ENCODE measurements around the gene KCNJ9.

The KCNJ9 gene

GRCh38 chr1:160131803-160132565, 50.6 kb downstream of the KCNJ9 start:
- no peak overlapping the region for H3K27ac ChIP-seq (ENCODE audit: low read length)
- no peaks in the 10 kb centered on the region for H3K27me3 ChIP-seq (ENCODE audit: insufficient read depth, low read length)
- H3K4me3 ChIP-seq (ENCODE audit: low read length), result no peak overlapping the region
- no peak overlapping the region for H3K9ac ChIP-seq (ENCODE audit: low read depth, low read length)
- H3K4me1 ChIP-seq (ENCODE audit: insufficient read depth, low read length), result no peaks in the 10 kb centered on the region
- H3K9me3 ChIP-seq (ENCODE audit: insufficient read depth, low read depth, low read length), result no peaks in the 10 kb centered on the region
- H3K36me3 ChIP-seq (ENCODE audit: insufficient read depth, low read depth, low read length), result peaks cover 97% of the 10 kb centered on the region

GRCh38 chr1:160133990-160134770, 52.8 kb downstream of the KCNJ9 start:
- no peaks in the 10 kb centered on the region for H3K27me3 ChIP-seq (ENCODE audit: insufficient read depth, low read length)
- no peak overlapping the region for H3K9ac ChIP-seq (ENCODE audit: low read depth, low read length)
- peaks cover 93% of the 10 kb centered on the region for H3K36me3 ChIP-seq (ENCODE audit: insufficient read depth, low read depth, low read length)
- H3K4me1 ChIP-seq (ENCODE audit: insufficient read depth, low read length), result no peaks in the 10 kb centered on the region
- H3K27ac ChIP-seq (ENCODE audit: low read length), result no peak overlapping the region
- no peak overlapping the region for H3K4me3 ChIP-seq (ENCODE audit: low read length)
- H3K9me3 ChIP-seq (ENCODE audit: insufficient read depth, low read depth, low read length), result no peaks in the 10 kb centered on the region

GRCh38 chr1:160134791-160135572, 53.6 kb downstream of the KCNJ9 start:
- no peak overlapping the region for H3K27ac ChIP-seq (ENCODE audit: low read length)

GRCh38 chr1:160136121-160136925, 55.0 kb downstream of the KCNJ9 start:
- H3K36me3 ChIP-seq (ENCODE audit: insufficient read depth, low read depth, low read length), result peaks cover 86% of the 10 kb centered on the region
- no peak overlapping the region for H3K9ac ChIP-seq (ENCODE audit: low read depth, low read length)
- no peaks in the 10 kb centered on the region for H3K9me3 ChIP-seq (ENCODE audit: insufficient read depth, low read depth, low read length)
- H3K27me3 ChIP-seq (ENCODE audit: insufficient read depth, low read length), result no peaks in the 10 kb centered on the region
- H3K4me1 ChIP-seq (ENCODE audit: insufficient read depth, low read length), result no peaks in the 10 kb centered on the region
- H3K4me3 ChIP-seq (ENCODE audit: low read length), result no peak overlapping the region
- H3K27ac ChIP-seq (ENCODE audit: low read length), result no peak overlapping the region

More at GRCh38 chr1:160134791-160135572, 53.6 kb downstream of the KCNJ9 start:
- no peaks in the 10 kb centered on the region for H3K27me3 ChIP-seq (ENCODE audit: insufficient read depth, low read length)
- H3K9me3 ChIP-seq (ENCODE audit: insufficient read depth, low read depth, low read length), result no peaks in the 10 kb centered on the region
- no peaks in the 10 kb centered on the region for H3K4me1 ChIP-seq (ENCODE audit: insufficient read depth, low read length)
- no peak overlapping the region for H3K9ac ChIP-seq (ENCODE audit: low read depth, low read length)
- peaks cover 93% of the 10 kb centered on the region for H3K36me3 ChIP-seq (ENCODE audit: insufficient read depth, low read depth, low read length)
- H3K4me3 ChIP-seq (ENCODE audit: low read length), result no peak overlapping the region

- no peaks in the 10 kb centered on the region for H3K27me3 ChIP-seq (ENCODE audit: insufficient read depth, low read length)
- H3K27ac ChIP-seq (ENCODE audit: low read length), result no peak overlapping the region
- H3K9me3 ChIP-seq (ENCODE audit: insufficient read depth, low read depth, low read length), result no peaks in the 10 kb centered on the region
- no peak overlapping the region for H3K9ac ChIP-seq (ENCODE audit: low read depth, low read length)
- no peaks in the 10 kb centered on the region for H3K4me1 ChIP-seq (ENCODE audit: insufficient read depth, low read length)
- no peak overlapping the region for H3K4me3 ChIP-seq (ENCODE audit: low read length)
- peaks cover 87% of the 10 kb centered on the region for H3K36me3 ChIP-seq (ENCODE audit: insufficient read depth, low read depth, low read length)
These were observed 55.5 kb downstream of the KCNJ9 start for GRCh38 chr1:160136926-160137200.

- H3K27ac ChIP-seq (ENCODE audit: low read length), result no peak overlapping the region
- peaks cover 83% of the 10 kb centered on the region for H3K36me3 ChIP-seq (ENCODE audit: insufficient read depth, low read depth, low read length)
- H3K4me1 ChIP-seq (ENCODE audit: insufficient read depth, low read length), result no peaks in the 10 kb centered on the region
- H3K4me3 ChIP-seq (ENCODE audit: low read length), result no peak overlapping the region
- H3K9me3 ChIP-seq (ENCODE audit: insufficient read depth, low read depth, low read length), result no peaks in the 10 kb centered on the region
- no peaks in the 10 kb centered on the region for H3K27me3 ChIP-seq (ENCODE audit: insufficient read depth, low read length)
- H3K9ac ChIP-seq (ENCODE audit: low read depth, low read length), result no peak overlapping the region
These were observed 56.0 kb downstream of the KCNJ9 start for GRCh38 chr1:160137216-160137862.

- Histone ChIP-seq H3K27ac (ENCODE audit: low read length) (no peak overlapping the region), H3K9ac (ENCODE audit: low read depth, low read length) (no peak overlapping the region), H3K4me3 (ENCODE audit: low read length) (no peak overlapping the region), H3K9me3 (ENCODE audit: insufficient read depth, low read depth, low read length) (no peaks in the 10 kb centered on the region), H3K36me3 (ENCODE audit: insufficient read depth, low read depth, low read length) (peaks cover 59% of the 10 kb centered on the region), H3K27me3 (ENCODE audit: insufficient read depth, low read length) (no peaks in the 10 kb centered on the region), H3K4me1 (ENCODE audit: insufficient read depth, low read length) (no peaks in the 10 kb centered on the region)
These were observed 58.5 kb downstream of the KCNJ9 start for GRCh38 chr1:160139840-160140239.

Measured in iPS-20b (cell line).